Heart left ventricle (tissue), 16 donors: ENCODE data around the gene TRAF3. TPM values are rescaled to one million over a fixed set of nuclear protein-coding genes. Genes with fewer than 3 reads are reported as not detected.

ENCODE experiments used
- ATAC-seq, 4 donors: fragments of 200-7000 bp; cut with Tn5 transposase; one replicate each; pipeline ENCODE4 v1.9.1; 2020 to 2022; ENCODE audit warnings: moderate library complexity in 4 of 4, mild to moderate bottlenecking in 3 of 4, moderate number of reproducible peaks in 1 of 4
- DNase-seq, 5 donors: peaks; one replicate each; pipeline ENCODE4 v3.0.0-alpha.2; 2020
- H3K27ac ChIP-seq, 12 donors: fragments of 200-600 bp; sonication (generic) in 4 of 12; one replicate each; pipeline versions ENCODE4 v1.5.0 to v1.8.0; 2016 to 2022; ENCODE audit warnings: mild to moderate bottlenecking in 2 of 12
- H3K27me3 ChIP-seq, 9 donors: fragments of 200-600 bp; sonication (generic) in 2 of 9; one replicate each; pipeline versions ENCODE4 v1.5.1 to v1.8.0; 2016 to 2022; ENCODE audit warnings: mild to moderate bottlenecking in 3 of 9
- H3K36me3 ChIP-seq, 9 donors: fragments of 200-600 bp; sonication (generic) in 2 of 9; one replicate each; pipeline versions ENCODE4 v1.5.0 to v1.8.0; 2018 to 2022; ENCODE audit warnings: mild to moderate bottlenecking in 2 of 9
- H3K4me1 ChIP-seq, 12 donors: fragments of 200-600 bp; sonication (generic) in 4 of 12; one replicate each; pipeline versions ENCODE4 v1.5.0 to v1.8.0; 2016 to 2022; ENCODE audit warnings: mild to moderate bottlenecking in 3 of 12
- H3K4me3 ChIP-seq, 12 donors: fragments of 200-600 bp; sonication (generic) in 4 of 12; one replicate each; pipeline versions ENCODE4 v1.5.0 to v1.8.0; 2017 to 2022; ENCODE audit warnings: mild to moderate bottlenecking in 9 of 12, moderate library complexity in 4 of 12
- H3K9me3 ChIP-seq, 12 donors: fragments of 200-600 bp; sonication (generic) in 4 of 12; one replicate each; pipeline versions ENCODE4 v1.5.0 to v1.8.0; 2016 to 2022; ENCODE audit warnings: mild to moderate bottlenecking in 1 of 12
- CTCF ChIP-seq, 12 donors: fragments of 200-600 bp; sonication (generic) in 4 of 12; IDR thresholded peaks; one replicate each; pipeline versions ENCODE4 v1.5.0 to v1.8.0; 2018 to 2022; ENCODE audit warnings: antibody characterized with exemption in 12 of 12, mild to moderate bottlenecking in 5 of 12
- POLR2A ChIP-seq, 2 donors: fragments of 450-650 bp; IDR thresholded peaks; one replicate each; pipeline ENCODE4 v1.6.1; 2017; ENCODE audit warnings: antibody characterized with exemption in 2 of 2, mild to moderate bottlenecking in 2 of 2, moderate library complexity in 2 of 2
- WGBS, 4 donors: extraction: QIAGEN DNeasy Blood & Tissue Kit in 2 of 4; methylation state at CpG; one replicate each; pipeline versions ENCODE4 v1.1.5 to v1.1.7; 2013 to 2018; 5-methylcytosine and 5-hydroxymethylcytosine counted together
- intact Hi-C, 10 donors: fragments of 100-400 bp; cut with DNase I; formaldehyde crosslinking; loops; one replicate each; pipeline versions ENCODE4 v1.11.1 to v1.14.2; 2022
- polyA plus RNA-seq, 2 donors: library from polyadenylated mRNA; stranded (reverse); fragments of 200-250 nt; gene quantifications; one replicate each; pipeline ENCODE4 v1.2.3, GENCODE V29; 2013
- total RNA-seq, 9 donors: library from RNA; depleted of rRNA in 2 of 9; stranded (reverse); fragments of >200 nt in 2 of 9; fragmentation: NEBNext Ultra II Directional in 3 of 9; extraction: Animal tissue kit (Norgen Biotek cat#: 25700) in 3 of 9; gene quantifications; one replicate each; pipeline versions ENCODE4 v1.1.0 to v1.2.4, GENCODE V29; 2016 to 2023
- donor health status: ischemic (EF 13 %, LVEDD 7.1; RV severe dilation, severe dysfunction).
- donor health status: healthy with polysubstance abuse.
- donor health status: DM: no; HTN: yes; CAD: no.
- donor health status: DM: no; HTN: no; CAD: no.
- donor health status: ischemic (EF 25% LVEDD 6.9; RV normal size, moderate dysfunction).
- donor health status: ischemic (EF 25% LVEDD 5.7; RV mildly dilated, moderate dysfunction).
- donor health status: healthy.
- donor health status: DM: yes; HTN: yes; CAD: no.
- donor health status: ischemic (EF 35%, LVEDD 5.7; RV mildly dilated, moderate dysfunction).
- donor health status: nonischemic (EF 11% LVEDD 7.7; RV severe dilation, severe dysfunction).
- donor health status: DM: yes; HTN: yes; CAD: no.
- donor health status: PGD.
- donor health status: ischemic (EF 29% LVEDD 5.4; RV normal size, mild dysfunction).
- donor health status: nonischemic (EF 23%, LVEDD 6.1; RV moderate dilation, normal function).

Gene TRAF3
- total and polyA plus RNA-seq, 11 donors = 1.6 to 20.6 (median 10.6) TPM

DNA sequence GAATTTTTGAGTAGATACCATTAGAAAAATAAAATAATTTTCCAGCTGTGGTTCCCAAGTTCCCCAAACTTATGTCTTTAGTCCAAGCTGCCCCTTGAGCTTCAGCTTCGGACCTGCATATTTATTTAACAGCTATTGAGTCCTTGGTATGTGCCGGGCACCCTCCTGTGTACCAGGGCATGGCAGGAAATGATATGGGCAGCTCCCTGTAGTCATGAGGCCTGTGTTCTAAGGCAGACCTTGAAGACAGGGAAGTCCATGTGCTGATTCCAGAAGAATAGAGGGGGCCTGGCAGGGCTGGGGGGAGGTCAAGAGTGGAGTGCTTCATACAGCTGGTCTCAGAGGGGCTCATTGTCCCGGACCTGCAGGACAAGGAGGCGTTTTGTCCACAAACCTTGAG, 29.2 kb downstream of the TRAF3 start:
- 87 to 97% (median 94%) methylated on average over 4 of the region's 4 CpGs for WGBS, 4 donors
- no peaks in the 10 kb centered on the region for H3K9me3 ChIP-seq
- no peak for TF ChIP-seq CTCF (IDR thresholded peaks at IDR 0.05)
- TF ChIP-seq POLR2A (IDR thresholded peaks at IDR 0.05) = no peak
- ATAC-seq (no peak), DNase-seq (no peak)
- no peaks in the 10 kb centered on the region for H3K36me3 ChIP-seq
- intact Hi-C loops = no loop called here
- no peaks in the 10 kb centered on the region for H3K27me3 ChIP-seq
- H3K27ac ChIP-seq = peak overlapping the region in 1 of 12 donors; percentile 49
- peaks cover 0 to 14% (median 0%) of the 10 kb centered on the region in 12 donors for H3K4me1 ChIP-seq
- H3K4me3 ChIP-seq = no peak overlapping the region

GRCh38 chr14:102807013-102807406, 29.8 kb downstream of the TRAF3 start:
- Histone ChIP-seq H3K36me3 (no peaks in the 10 kb centered on the region), H3K27me3 (no peaks in the 10 kb centered on the region), H3K9me3 (no peaks in the 10 kb centered on the region), H3K27ac (no peak overlapping the region), H3K4me1 (peaks cover 0 to 14% (median 0%) of the 10 kb centered on the region in 12 donors), H3K4me3 (no peak overlapping the region)
- TF ChIP-seq CTCF (IDR thresholded peaks at IDR 0.05) = no peak
- TF ChIP-seq POLR2A (IDR thresholded peaks at IDR 0.05) = no peak
- intact Hi-C loops = no loop called here
- WGBS, 4 donors = 85 to 97% (median 89%) methylated on average over 3 to 4 of the region's 4 CpGs
- DNase-seq (no peak), ATAC-seq (no peak)

GRCh38 chr14:102809870-102810269, 32.6 kb downstream of the TRAF3 start:
- no peaks in the 10 kb centered on the region for H3K9me3 ChIP-seq
- ATAC-seq (no peak), DNase-seq (no peak)
- H3K4me1 ChIP-seq = peaks cover 0 to 14% (median 0%) of the 10 kb centered on the region in 12 donors
- WGBS, 4 donors = 88 to 95% (median 90%) methylated on average over 3 of the region's 3 CpGs
- no peak overlapping the region for H3K4me3 ChIP-seq
- intact Hi-C loops = no loop called here
- H3K27me3 ChIP-seq = no peaks in the 10 kb centered on the region
- TF ChIP-seq CTCF (IDR thresholded peaks at IDR 0.05) (no peak), POLR2A (IDR thresholded peaks at IDR 0.05) (no peak)
- no peak overlapping the region for H3K27ac ChIP-seq
- no peaks in the 10 kb centered on the region for H3K36me3 ChIP-seq

DNA sequence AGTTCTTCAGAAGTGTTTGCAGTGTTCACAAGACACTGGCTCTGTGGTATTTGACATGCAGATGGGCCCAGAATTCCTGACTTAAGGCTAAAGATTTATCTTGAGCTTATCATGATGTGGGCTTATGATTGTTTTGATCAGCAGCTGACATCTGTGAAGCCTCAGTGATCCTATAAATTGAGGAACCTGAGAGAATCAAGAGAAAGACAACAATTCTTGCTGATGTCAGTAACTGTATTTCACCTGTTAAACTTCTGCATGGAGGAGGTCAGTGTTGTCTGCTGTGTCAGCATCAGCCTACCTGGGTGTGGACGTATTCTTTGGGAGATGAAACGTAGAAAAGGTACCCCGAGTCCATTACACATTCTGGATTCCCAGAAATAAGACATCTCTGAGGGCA, 33.3 kb downstream of the TRAF3 start:
- TF ChIP-seq POLR2A (IDR thresholded peaks at IDR 0.05) (no peak), CTCF (IDR thresholded peaks at IDR 0.05) (no peak)
- peaks cover 0 to 14% (median 0%) of the 10 kb centered on the region in 12 donors for H3K4me1 ChIP-seq
- intact Hi-C loops = no loop called here
- H3K27ac ChIP-seq = no peak overlapping the region
- no peaks in the 10 kb centered on the region for H3K36me3 ChIP-seq
- H3K9me3 ChIP-seq = no peaks in the 10 kb centered on the region
- no peaks in the 10 kb centered on the region for H3K27me3 ChIP-seq
- DNase-seq (no peak), ATAC-seq (no peak)
- WGBS, 4 donors = 89 to 98% (median 93%) methylated on average over 3 of the region's 3 CpGs
- no peak overlapping the region for H3K4me3 ChIP-seq
